Renal cortical epithelial cell (primary cell): ENCODE measurements around the gene ITSN2. TPM values are rescaled to one million over a fixed set of nuclear protein-coding genes. Genes with fewer than 3 reads are reported as not detected.

Experiments used
- DNase-seq: peaks from one replicate; pipeline ENCODE4 v3.0.0-alpha.2; 2011; ENCODE audit warnings: low read depth
- total RNA-seq: library from RNA; depleted of rRNA; stranded (reverse); fragments of >200 nt; gene quantifications from 2 replicates; pipeline ENCODE4 v1.2.3, GENCODE V29; 2014

The ITSN2 gene
- total RNA-seq, 1 donor from 2014 or later: 33.2 TPM

DNA sequence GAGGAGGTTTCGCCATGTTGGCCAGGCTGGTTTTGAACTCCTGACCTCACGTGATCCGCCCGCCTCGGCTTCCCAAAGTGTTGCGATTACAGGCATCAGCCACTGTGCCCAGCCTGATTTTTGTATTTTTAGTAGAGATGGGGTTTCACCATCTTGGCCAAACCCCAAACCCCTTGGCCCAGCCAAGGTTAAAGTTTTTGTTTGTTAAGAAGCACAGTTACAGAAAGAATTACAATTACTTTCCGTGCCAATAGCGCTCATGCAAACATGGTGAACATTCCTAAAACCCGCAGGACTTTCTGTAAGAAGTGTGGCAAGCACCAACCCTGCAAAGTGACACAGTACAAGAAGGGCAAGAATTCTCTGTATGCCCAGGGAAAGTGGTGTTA lies 26.1 kb downstream of the ITSN2 start:
- DNase-seq: peak; percentile 86

DNA sequence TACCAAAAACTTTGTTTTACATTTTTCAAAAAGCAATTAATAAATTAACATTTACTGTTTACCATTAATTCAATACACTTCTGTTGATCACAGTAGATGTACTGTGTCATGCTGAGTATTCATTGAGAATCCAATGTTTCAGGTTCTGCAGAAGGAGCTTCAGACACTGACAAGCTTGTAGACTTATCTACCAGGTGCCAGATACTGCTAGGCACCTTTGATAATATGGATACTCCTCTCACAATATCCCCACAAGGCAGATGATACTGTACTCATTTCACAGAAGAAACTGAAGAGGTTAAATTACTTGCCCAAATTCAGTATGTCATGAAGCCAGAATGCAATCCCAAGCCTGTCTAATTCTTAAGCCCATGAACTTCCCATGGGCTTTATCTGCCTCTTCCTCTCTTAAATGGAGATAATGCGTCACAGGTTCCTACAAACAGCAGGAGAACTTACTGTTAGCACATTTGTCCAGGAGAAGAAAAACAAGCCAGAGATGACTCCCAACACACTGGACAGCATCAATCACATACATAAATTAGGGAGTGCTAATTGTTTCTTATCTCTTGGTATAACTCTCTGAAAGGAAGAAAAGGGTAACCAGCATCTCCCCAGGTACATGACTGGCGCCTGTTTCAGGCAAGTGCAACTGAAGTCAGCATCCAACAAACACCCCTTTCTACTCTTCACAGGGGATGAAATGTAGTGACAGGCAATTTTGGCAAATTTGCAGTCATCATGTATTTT lies 27.4 kb downstream of the ITSN2 start:
- no peak for DNase-seq

DNA sequence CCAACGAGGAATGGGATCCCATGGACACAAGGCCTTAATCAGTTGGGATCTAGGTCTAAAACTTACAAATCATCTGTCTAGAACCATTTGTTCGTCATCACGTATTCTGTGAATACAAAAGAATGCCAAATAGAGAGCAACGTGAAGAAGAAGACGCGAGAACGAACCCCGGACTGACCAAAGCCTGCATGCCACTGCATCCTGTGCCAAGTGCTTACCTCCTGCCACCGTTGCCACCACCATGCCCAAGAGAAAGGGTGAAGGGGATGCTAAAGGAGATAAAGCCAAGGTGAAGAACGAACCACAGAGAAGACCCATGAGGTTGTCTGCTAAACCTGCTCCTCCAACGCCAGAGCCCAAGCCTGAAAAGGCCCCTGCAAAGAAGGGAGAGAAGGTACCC lies 30.2 kb downstream of the ITSN2 start:
- no peak for DNase-seq

DNA sequence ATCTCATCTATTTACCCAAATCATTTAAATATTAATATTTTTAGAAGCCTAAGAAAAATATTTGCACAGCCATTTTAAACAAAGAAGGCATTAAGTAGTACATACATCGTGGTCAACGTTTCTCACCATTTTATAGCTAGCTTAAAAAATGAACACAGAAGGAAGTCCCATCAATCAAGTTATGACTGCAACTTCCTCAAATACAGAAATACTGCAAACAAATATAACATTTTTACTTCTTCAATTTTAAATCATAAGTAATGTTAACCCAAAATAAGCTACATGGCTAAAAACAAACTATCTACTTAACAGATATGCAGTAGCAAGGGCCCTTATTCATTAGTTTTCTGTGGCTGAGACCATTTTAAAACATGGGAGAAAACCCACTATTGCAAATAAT lies 30.6 kb downstream of the ITSN2 start:
- DNase-seq: no peak

DNA sequence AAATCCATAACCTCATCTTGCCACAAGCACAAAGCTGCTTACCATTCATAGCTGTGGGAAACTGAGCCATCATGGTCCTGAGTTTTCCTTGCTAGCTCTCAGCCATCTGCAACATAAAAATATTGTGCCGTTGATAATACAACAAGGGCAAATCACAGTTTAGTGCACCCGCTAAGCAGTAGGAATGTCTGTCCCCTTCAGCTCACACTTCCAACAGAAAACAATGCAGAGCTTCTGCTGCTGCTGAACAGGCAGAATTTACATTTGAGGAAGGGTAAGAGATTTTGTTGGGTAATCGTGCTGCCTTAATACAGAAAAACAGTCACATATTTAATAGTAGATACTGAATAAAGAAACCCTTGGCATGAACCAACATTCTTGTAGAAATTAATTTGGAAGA lies 32.3 kb downstream of the ITSN2 start:
- peak; percentile 20 for DNase-seq

DNA sequence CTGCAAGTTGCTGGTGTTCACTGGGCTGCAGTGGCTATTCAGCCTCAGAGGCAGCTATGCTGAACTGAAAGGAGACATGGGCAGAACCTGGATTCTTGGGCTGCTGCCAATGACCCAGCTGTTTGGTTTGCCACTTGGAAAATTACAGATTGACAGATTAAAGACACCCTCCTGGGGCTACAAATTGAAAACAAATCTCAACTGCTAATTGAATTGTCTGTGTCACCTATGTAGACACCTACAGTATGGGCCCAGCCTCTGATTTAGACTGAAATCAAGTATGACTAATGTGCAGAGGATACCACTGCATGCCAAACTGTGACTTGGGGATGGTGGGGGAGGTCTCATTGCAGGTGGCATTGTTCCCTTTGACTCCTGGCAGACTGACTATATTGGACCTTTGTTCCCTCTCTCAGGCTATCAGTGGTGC lies 42.8 kb downstream of the ITSN2 start:
- DNase-seq: peak; percentile 53

DNA sequence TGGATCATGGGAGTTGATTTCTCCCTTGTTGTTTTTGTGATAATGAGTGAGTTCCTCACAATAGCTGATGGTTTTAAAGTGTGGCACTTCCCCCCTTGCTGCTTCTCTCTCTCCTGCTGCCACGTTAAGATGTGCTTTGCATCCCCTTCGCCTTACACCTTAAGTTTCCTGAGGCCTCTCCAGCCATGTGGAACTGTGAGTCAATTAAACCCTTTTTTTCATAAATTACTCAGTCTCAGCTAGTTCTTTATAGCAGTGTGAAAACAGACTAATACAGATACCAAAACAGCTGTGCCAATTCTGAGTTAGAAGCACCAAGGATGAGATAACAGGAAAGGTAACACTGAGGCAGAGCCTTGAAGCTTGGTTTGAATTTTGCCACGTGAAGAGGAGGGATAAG lies 44.7 kb downstream of the ITSN2 start:
- peak; percentile 48 for DNase-seq

DNA sequence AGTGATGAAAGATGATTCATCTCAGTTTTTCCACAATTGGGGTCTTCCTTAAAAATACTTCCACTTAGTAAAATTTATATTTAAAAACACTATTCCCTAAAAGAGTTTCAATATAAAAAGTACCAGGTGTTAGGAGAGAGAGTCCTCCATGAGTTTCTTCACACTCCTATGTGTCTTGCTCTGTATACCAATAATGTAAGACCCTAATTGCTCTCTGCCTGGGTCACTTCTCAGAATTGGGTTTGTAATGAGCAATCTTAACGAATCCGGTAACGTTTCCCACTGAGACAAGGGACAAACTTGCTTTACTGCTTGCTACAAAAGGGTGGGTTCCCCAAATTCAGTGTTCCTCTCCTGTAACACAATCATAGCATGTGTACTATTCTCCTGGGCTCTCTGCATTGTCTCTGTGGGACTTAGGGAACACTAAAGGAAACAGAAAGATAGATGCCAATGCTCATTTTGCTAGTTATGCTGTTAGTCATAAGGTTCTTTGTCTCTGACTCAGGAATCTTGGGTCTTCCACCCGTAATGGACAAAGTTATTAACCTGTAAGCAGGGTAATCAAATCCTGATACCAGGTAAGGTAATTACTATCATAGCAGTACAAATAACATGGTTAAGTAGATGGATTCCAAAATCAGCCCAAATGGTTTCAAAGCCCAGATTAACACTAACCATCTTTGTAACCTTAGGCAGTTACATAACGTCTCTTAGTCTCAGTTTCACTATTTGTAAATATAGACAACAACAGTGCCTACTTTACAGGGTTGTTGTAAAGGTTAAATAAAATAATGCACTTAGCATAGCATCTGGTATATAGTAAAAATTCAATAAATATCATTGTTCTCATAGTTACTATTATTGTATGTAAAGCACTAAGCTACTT lies 46.3 kb downstream of the ITSN2 start:
- DNase-seq: peak; percentile 64

DNA sequence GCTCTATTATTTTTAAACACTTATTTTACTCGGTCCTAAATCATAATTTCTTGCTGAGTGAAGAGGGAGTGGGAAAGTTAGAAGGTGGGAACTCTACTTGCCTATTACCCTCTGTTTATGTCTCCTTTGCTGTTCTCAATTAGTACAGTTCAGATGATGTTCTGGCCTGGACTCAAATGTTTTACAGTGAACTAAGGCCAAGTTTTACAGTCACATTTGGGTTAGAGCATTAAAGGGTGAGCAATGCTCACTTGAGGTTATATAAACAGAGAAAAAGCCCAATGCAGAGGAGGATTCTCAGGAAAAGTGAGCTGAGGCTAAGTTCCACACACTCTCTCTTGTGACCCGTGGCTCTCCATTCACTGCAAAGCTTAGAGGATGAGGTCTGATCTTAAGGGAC lies 52.4 kb downstream of the ITSN2 start:
- no peak for DNase-seq

DNA sequence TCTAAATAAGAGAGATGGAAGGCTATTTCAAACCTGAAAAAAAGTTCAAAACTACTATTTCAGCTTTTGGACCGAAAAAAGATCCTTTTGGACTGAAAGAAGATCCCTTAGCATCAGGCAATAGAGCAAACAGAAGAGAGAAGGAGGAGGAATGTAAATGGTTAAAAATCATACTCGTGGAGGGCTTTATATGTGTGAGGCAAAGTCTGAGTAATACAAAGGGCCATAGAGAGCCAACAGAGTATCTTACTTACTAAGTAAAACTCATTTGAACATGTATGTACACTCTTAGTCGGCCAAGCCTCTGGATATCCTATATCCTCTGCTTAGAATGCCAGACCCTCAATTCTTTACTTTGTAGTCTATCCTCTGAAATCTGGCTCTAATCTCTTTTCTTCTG lies 55.7 kb downstream of the ITSN2 start:
- DNase-seq: no peak

DNA sequence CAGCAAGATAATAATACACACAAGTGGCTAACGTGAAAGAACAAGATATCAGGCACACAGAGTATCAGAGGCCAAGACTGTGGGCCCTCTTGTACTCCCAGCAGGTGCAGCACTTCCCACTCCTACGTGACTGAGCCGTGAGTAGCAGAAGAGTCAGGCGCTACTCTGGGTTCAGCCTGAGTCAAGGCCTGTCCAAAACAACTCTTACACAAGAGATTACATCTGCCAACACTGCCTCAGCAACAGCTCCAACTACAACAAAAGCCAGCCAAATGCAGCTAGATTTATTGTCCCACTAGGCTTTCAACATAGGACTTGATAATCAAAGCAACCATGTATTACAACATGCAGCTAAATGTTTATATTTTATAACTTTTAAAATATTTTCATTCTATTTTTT lies 56.2 kb downstream of the ITSN2 start:
- DNase-seq: peak; percentile 66

DNA sequence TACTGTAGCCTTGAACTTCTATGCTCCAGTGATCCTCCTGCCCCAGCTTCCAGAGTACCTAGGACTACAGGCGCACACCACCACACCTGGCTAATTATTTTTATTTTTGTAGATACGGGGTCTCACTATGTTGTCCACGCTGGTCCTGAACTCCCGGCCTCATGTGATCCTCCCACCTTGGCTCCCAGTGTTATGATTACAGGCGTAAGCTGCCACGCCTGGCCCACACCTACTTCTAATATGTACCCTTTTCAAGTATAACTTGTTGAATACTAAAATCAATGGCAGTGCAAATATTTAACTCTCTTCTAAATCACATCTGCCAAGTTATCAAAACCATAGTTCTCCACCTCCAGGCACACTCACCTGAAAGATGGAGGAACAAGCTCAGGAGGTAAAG lies 58.7 kb downstream of the ITSN2 start:
- no peak for DNase-seq

DNA sequence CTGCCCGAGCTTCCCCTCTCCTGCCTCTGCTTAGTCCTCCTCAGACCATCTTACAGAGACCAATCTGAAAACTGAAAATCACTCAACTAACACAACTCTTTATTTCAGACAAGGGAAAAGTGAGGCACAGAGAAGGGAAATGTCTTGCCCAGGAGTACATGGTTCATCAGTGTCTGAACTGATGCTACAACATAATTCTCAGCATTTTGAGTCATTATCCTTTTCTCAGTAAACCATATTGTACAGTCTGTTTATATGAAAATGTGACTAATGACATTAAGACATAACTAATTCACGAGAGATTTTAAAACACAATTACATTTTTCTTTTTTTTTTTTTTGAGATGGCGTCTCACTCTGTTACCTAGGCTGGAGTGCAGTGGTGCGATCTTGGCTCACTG lies 62.7 kb downstream of the ITSN2 start:
- no peak for DNase-seq

DNA sequence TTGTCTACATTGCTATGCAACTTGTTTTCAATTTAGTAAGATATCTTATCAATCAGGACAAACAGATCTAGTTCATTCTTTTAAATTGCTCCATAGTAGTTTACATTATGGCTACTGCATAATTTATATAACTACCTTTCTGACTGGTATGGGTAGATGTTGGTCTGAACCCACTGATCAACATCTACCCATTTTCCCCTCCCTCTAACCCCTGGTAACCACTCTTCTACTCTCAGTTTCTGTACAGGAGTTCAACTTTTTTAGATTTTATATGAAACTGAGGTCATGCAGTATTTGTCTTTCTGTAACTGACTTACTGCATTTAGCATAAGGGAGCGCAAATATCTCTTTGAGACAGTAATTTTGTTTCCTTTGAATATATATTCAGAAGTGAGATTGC lies 73.2 kb downstream of the ITSN2 start:
- DNase-seq: no peak

DNA sequence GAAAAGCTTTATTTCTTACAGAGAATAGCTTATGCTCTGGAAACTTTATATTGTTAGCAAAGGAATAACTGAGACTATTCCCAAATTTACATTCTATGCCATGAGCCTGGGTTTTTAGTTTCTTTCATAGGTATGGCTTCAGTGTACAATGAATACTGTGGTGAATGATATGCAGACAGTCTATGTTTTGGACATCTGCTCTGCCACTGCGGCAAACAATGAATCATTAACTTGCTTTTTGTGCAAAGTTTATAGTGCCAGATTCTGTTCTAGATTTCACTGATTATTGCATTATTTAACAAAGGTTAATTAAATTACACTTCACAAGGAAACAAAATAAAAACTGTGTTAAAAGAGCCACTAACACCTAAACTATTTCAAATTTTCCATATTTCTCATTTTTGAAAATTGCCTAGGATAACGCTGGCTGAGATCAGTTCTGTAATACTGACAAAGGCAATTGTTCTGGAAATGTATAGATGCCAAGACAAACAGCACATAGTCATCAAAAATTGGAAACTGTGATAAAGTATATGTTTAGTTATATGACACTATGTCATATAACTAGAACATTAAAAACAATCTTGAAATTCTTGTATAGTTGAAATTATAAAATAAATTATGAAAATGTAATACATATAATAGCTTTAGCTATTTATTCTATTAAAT lies 74.7 kb downstream of the ITSN2 start:
- DNase-seq: no peak

DNA sequence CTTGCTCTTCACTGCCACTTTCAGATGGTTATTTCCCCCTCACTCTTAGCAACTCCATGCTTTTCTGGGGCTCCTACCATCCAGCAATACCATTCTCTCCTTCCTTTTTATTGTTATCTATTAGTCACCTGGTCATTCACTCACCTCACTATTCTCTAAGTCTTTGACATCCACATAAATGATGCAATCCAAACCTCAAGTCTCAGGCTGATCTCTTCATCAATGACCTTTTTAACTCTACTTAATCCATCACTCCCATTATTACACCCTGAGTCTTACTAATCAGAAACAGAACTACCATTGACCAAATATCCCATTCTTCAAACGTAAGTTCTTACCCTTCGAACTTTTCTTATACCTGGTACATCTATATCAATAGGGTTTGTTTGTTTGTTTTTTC lies 79.7 kb downstream of the ITSN2 start:
- no peak for DNase-seq

DNA sequence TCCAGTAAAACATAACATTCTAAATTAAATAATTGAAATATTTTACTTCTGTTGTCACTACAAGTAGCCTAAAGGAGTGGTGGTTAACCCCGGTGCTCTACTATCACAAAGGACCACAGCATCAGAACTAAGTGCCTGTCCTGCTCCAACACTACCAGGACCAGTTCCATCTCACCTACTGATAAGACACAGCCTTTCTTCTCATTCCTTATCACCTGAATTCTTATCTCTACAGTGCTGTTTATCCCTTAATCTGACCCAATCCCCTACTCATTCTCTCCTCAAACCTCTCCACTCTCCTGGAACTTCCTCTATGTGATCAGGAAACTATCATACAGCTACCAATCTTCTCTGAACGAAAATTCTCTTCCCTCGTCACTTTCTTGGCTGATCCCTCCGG lies 80.2 kb downstream of the ITSN2 start:
- DNase-seq: no peak

DNA sequence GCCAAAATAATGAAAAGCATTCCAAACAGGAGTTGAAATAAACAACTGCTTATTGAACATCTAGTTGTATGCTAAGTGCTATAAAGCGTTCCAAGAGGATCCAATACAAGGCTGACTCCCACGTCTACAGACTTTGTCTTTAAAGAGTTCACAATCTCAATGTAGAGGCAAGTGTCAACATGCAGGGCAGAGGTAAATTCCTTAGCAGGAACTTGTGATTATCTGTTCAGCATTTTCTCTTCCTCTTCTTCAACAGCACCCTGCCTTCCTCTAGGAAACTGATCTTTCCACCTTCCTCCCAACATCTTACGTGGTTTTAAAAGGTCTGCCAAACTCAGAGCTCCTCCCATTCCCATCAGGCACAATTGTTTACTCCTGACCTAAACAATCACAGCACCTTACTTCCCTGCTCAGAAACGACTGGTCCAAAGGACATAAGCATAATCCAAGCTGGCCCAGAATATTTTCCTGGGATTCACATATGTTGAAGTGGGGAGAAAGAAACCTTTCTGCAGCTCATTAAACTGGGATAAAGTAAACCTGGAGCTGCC lies 83.9 kb downstream of the ITSN2 start:
- no peak for DNase-seq

DNA sequence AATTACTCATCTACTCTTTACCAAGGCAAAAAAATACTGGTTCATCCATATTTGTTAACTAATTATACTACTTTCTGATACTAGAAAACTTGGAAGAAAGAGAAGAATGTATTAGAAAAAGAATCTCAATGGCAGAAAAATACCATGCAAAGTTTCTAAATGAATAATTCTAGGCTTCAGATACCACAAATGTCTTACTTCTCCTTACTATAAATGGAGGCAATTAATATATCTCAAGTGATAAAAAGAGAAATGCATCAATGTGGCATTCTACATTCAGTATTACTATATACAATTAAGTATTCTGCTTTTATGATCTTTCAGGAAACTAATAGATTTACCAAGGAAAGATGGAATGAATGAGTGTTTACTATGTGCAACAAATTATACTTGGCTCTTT lies 85.5 kb downstream of the ITSN2 start:
- no peak for DNase-seq

DNA sequence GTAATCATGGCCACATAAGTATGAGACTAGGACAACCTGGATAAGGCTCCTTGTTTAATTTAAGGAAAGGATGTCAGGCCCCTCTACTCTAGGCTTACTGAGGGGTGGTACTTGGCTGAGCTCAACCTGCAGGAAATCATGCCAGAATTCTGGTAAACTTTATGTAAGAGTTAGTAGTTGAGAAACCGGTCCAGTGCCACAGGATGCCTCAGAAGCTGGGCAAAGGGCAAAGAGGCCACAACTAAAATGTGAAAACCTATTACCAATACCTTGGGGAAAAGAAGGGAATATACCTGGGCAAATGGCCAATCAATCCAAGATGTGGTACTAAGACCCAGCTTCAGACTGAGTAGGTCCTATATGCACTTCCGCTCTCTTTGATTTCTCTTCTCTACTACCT lies 86.7 kb downstream of the ITSN2 start:
- no peak for DNase-seq

DNA sequence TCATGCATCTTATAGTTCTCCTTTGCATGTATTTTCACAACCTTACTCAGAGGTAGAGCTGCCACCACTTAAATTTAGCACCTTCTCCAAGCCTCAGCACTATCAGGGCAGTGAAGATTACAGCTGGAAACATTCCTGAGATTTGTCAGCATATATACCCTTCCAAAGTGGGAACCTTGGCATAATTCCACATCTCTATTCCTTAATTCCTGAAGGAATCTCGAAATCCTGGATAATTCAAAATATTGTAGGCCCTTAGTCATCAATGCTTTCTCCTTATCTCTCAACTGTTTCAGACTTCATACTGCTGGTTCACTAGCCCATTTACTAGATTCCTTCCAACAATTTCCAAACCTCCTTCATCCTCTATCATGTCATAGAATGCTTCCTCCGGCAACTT lies 87.4 kb downstream of the ITSN2 start:
- DNase-seq: no peak

DNA sequence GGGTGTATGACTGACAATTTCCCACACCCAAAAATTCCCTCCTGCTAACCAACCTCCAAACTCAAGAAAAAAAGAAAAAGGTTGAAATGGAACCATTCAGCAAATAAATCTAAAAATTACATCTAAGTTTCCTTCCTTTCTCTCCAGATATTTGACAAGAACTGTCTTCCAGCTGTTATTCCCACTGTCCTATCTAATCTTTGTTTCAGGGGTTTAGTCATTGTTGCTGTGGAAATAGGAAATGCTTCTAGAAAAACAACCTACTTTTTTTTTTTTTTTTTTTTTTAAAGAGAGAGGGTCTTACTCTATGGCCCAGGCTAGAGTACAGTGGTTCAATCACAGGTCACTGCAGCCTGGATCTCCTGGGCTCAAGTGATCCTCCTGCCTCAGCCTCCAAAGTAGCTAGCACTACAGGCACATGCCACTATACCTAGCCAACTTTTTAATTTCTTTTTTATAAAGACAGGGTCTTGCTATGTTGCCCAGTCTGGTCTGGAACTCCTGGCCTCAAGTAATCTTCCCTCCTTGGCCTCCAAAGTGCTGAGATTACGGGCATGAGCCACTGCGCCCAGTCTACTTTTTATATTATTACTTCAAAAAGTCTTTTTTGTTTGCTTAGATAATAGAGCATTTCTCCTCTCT lies 88.1 kb downstream of the ITSN2 start:
- DNase-seq: no peak
